ENCODE data around the gene CYYR1. TPM values are rescaled to one million over a fixed set of nuclear protein-coding genes. Genes with fewer than 3 reads are reported as not detected.

Gene CYYR1
- total and polyA plus RNA-seq, 4 donors = 1.9 to 3.4 (median 2.2) TPM

DNA sequence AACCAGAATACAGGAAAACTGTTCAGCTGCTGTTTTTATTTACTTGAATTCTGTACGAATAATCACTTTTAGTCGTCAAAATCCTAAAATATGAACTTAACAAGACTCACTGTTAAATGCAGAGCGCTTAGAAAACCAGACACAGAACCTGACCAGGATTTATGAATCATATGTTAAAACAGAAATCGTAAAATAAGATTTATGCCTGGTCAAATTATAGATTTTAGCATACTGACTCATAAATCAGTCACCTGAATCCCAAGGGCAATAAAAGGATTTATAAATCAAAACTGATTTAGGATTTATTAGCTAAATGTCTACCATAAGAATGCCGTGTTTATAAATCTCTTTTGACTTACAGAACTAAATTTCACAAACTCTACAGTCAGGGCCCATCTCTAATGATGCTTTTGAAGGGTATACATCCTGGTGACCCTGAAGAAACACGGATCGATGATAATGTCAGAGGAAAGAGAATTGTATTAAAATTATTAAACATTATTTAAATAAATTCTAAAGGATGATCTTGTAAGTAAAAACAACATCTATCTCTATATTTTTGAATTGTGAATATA is 28.8 kb downstream of the CYYR1 start:
- 81% methylated on average over 7 of the region's 7 CpGs for WGBS
- Histone ChIP-seq H3K9ac (ENCODE audit: low read depth in 1 of 2, low read length in 2 of 2) (no peak overlapping the region), H3K36me3 (ENCODE audit: control insufficient read depth in 4 of 4, insufficient read depth in 3 of 4, low read depth in 1 of 4, low read length in 3 of 4) (no peaks in the 10 kb centered on the region), H3K4me1 (ENCODE audit: control insufficient read depth in 4 of 4, insufficient read depth in 4 of 4, low read length in 3 of 4) (no peaks in the 10 kb centered on the region), H3K4me3 (ENCODE audit: low read depth in 1 of 3, low read length in 3 of 3) (no peak overlapping the region), H3K27me3 (ENCODE audit: control insufficient read depth in 4 of 4, insufficient read depth in 4 of 4, low read length in 3 of 4) (no peaks in the 10 kb centered on the region), H3K9me3 (ENCODE audit: control insufficient read depth in 4 of 4, low read length in 3 of 4) (no peaks in the 10 kb centered on the region), H3K27ac (ENCODE audit: low read depth in 1 of 2, low read length in 2 of 2) (no peak overlapping the region)
- TF ChIP-seq RAD21 (IDR thresholded peaks at IDR 0.05) (no peak), HNF4A (conservative IDR thresholded peaks at IDR 0.05) (no peak), YY1 (IDR thresholded peaks at IDR 0.05) (no peak), SP1 (IDR thresholded peaks at IDR 0.05) (no peak), GABPA (IDR thresholded peaks at IDR 0.05 in 1 of 2, conservative IDR thresholded peaks at IDR 0.05 in 1 of 2) (no peak), HNF4G (IDR thresholded peaks at IDR 0.05) (no peak), NR2F2 (IDR thresholded peaks at IDR 0.05) (no peak), RXRA (IDR thresholded peaks at IDR 0.05) (no peak), FOXA2 (IDR thresholded peaks at IDR 0.05) (no peak), FOXA1 (IDR thresholded peaks at IDR 0.05) (no peak), EGR1 (IDR thresholded peaks at IDR 0.05; ENCODE audit: low read depth in 2 of 2) (no peak), JUND (IDR thresholded peaks at IDR 0.05) (no peak)
- TF ChIP-seq, protein P1, sequence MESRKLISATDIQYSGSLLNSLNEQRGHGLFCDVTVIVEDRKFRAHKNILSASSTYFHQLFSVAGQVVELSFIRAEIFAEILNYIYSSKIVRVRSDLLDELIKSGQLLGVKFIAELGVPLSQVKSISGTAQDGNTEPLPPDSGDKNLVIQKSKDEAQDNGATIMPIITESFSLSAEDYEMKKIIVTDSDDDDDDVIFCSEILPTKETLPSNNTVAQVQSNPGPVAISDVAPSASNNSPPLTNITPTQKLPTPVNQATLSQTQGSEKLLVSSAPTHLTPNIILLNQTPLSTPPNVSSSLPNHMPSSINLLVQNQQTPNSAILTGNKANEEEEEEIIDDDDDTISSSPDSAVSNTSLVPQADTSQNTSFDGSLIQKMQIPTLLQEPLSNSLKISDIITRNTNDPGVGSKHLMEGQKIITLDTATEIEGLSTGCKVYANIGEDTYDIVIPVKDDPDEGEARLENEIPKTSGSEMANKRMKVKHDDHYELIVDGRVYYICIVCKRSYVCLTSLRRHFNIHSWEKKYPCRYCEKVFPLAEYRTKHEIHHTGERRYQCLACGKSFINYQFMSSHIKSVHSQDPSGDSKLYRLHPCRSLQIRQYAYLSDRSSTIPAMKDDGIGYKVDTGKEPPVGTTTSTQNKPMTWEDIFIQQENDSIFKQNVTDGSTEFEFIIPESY (IDR thresholded peaks at IDR 0.05) = no peak
- TF ChIP-seq, protein P2, sequence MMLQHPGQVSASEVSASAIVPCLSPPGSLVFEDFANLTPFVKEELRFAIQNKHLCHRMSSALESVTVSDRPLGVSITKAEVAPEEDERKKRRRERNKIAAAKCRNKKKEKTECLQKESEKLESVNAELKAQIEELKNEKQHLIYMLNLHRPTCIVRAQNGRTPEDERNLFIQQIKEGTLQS (IDR thresholded peaks at IDR 0.05) = no peak
- TF ChIP-seq, protein P3, sequence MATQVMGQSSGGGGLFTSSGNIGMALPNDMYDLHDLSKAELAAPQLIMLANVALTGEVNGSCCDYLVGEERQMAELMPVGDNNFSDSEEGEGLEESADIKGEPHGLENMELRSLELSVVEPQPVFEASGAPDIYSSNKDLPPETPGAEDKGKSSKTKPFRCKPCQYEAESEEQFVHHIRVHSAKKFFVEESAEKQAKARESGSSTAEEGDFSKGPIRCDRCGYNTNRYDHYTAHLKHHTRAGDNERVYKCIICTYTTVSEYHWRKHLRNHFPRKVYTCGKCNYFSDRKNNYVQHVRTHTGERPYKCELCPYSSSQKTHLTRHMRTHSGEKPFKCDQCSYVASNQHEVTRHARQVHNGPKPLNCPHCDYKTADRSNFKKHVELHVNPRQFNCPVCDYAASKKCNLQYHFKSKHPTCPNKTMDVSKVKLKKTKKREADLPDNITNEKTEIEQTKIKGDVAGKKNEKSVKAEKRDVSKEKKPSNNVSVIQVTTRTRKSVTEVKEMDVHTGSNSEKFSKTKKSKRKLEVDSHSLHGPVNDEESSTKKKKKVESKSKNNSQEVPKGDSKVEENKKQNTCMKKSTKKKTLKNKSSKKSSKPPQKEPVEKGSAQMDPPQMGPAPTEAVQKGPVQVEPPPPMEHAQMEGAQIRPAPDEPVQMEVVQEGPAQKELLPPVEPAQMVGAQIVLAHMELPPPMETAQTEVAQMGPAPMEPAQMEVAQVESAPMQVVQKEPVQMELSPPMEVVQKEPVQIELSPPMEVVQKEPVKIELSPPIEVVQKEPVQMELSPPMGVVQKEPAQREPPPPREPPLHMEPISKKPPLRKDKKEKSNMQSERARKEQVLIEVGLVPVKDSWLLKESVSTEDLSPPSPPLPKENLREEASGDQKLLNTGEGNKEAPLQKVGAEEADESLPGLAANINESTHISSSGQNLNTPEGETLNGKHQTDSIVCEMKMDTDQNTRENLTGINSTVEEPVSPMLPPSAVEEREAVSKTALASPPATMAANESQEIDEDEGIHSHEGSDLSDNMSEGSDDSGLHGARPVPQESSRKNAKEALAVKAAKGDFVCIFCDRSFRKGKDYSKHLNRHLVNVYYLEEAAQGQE (IDR thresholded peaks at IDR 0.05) = no peak
- TF ChIP-seq, protein P4, sequence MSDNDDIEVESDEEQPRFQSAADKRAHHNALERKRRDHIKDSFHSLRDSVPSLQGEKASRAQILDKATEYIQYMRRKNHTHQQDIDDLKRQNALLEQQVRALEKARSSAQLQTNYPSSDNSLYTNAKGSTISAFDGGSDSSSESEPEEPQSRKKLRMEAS (IDR thresholded peaks at IDR 0.05) = no peak
- DNase-seq (ENCODE audit: low spot score) = no peak

DNA sequence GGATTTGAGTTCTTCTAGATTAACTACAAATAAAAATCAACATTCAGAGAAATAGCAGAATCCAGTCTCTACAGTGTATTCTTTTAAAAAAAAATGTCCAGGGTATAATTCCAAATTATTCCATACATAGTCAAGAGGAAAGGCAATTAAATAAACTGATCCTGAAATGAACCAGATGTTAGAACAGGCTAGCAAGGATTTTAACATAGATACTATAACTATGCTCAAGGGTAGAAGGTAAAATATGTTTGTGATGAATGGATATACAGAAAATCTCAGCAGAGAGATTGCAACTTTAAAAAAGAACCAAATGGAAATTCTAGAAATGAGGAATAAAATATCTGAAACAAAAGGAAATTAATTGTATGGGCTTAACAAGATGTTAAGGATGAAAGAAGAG is 32.4 kb downstream of the CYYR1 start:
- Histone ChIP-seq H3K9ac (ENCODE audit: low read depth in 1 of 2, low read length in 2 of 2) (no peak overlapping the region), H3K27me3 (ENCODE audit: control insufficient read depth in 4 of 4, insufficient read depth in 4 of 4, low read length in 3 of 4) (no peaks in the 10 kb centered on the region), H3K4me3 (ENCODE audit: low read depth in 1 of 3, low read length in 3 of 3) (no peak overlapping the region), H3K9me3 (ENCODE audit: control insufficient read depth in 4 of 4, low read length in 3 of 4) (no peaks in the 10 kb centered on the region), H3K36me3 (ENCODE audit: control insufficient read depth in 4 of 4, insufficient read depth in 3 of 4, low read depth in 1 of 4, low read length in 3 of 4) (no peaks in the 10 kb centered on the region), H3K27ac (ENCODE audit: low read depth in 1 of 2, low read length in 2 of 2) (no peak overlapping the region), H3K4me1 (ENCODE audit: control insufficient read depth in 4 of 4, insufficient read depth in 4 of 4, low read length in 3 of 4) (no peaks in the 10 kb centered on the region)
- DNase-seq (ENCODE audit: low spot score) = no peak
- TF ChIP-seq, protein P3 (IDR thresholded peaks at IDR 0.05) = no peak
- no peak for TF ChIP-seq EGR1 (IDR thresholded peaks at IDR 0.05; ENCODE audit: low read depth in 2 of 2)
- TF ChIP-seq NR2F2 (IDR thresholded peaks at IDR 0.05) = no peak

Measured in liver (tissue), 9 donors.